ENCODE results near the gene NFATC2. TPM values are rescaled to one million over a fixed set of nuclear protein-coding genes. Genes with fewer than 3 reads are reported as not detected.
"Not testable (repeated sequence)": the region's sequence is repeated elsewhere in the genome, so short reads cannot be mapped to it uniquely, and the experiment has no call there.

The NFATC2 gene
- total RNA-seq, 1 experiment from 2014 or later = 32.3 TPM

- H2AFZ ChIP-seq (ENCODE audit: low read length) = no peak overlapping the region
- H3K79me2 ChIP-seq (ENCODE audit: low read length) = no peaks in the 10 kb centered on the region
- H3K4me1 ChIP-seq (ENCODE audit: low read length) = no peaks in the 10 kb centered on the region
- H3K4me3 ChIP-seq (ENCODE audit: low read length) = no peak overlapping the region
- no peaks in the 10 kb centered on the region for H3K9me2 ChIP-seq (replicated peaks; ENCODE audit: insufficient read depth, low read length)
- DNase-seq = no peak
- no peak overlapping the region for H3K9ac ChIP-seq (ENCODE audit: low read length)
- no peaks in the 10 kb centered on the region for H3K27me3 ChIP-seq (ENCODE audit: low read length)
- H3K9me3 ChIP-seq (ENCODE audit: low read length) = no peaks in the 10 kb centered on the region
- no peak overlapping the region for H3K27ac ChIP-seq (ENCODE audit: low read length)
- no peaks in the 10 kb centered on the region for H4K20me1 ChIP-seq (ENCODE audit: insufficient read depth, low read depth, low read length)
- H3K4me2 ChIP-seq (ENCODE audit: low read depth, low read length, poor library complexity, severe bottlenecking) = no peak overlapping the region
- H3K36me3 ChIP-seq (ENCODE audit: insufficient read depth, low read length) = no peaks in the 10 kb centered on the region
These were observed 31.2 kb upstream of the NFATC2 start for GRCh38 chr20:51573576-51574243.

- Histone ChIP-seq H3K4me3 (ENCODE audit: low read length) (no peak overlapping the region), H3K4me2 (ENCODE audit: low read depth, low read length, poor library complexity, severe bottlenecking) (no peak overlapping the region), H3K36me3 (ENCODE audit: insufficient read depth, low read length) (no peaks in the 10 kb centered on the region), H3K9me2 (replicated peaks; ENCODE audit: insufficient read depth, low read length) (no peaks in the 10 kb centered on the region), H2AFZ (ENCODE audit: low read length) (no peak overlapping the region), H3K27ac (ENCODE audit: low read length) (no peak overlapping the region), H3K4me1 (ENCODE audit: low read length) (no peaks in the 10 kb centered on the region), H4K20me1 (ENCODE audit: insufficient read depth, low read depth, low read length) (no peaks in the 10 kb centered on the region), H3K9ac (ENCODE audit: low read length) (no peak overlapping the region), H3K27me3 (ENCODE audit: low read length) (no peaks in the 10 kb centered on the region), H3K9me3 (ENCODE audit: low read length) (no peaks in the 10 kb centered on the region), H3K79me2 (ENCODE audit: low read length) (no peaks in the 10 kb centered on the region)
- no peak for DNase-seq
These were observed 28.9 kb upstream of the NFATC2 start for GRCh38 chr20:51571460-51571794.

- Histone ChIP-seq H3K79me2 (ENCODE audit: low read length) (no peaks in the 10 kb centered on the region), H3K9ac (ENCODE audit: low read length) (no peak overlapping the region)
- no peak for DNase-seq
These were observed 28.4 kb upstream of the NFATC2 start for GRCh38 chr20:51570739-51571459.

GRCh38 chr20:51569815-51570738, 27.6 kb upstream of the NFATC2 start:
- H4K20me1 ChIP-seq (ENCODE audit: insufficient read depth, low read depth, low read length) = no peaks in the 10 kb centered on the region
- H2AFZ ChIP-seq (ENCODE audit: low read length) = no peak overlapping the region
- DNase-seq = no peak

More at GRCh38 chr20:51570739-51571459, 28.4 kb upstream of the NFATC2 start:
- Histone ChIP-seq H3K9me2 (replicated peaks; ENCODE audit: insufficient read depth, low read length) (no peaks in the 10 kb centered on the region), H2AFZ (ENCODE audit: low read length) (no peak overlapping the region), H3K9me3 (ENCODE audit: low read length) (no peaks in the 10 kb centered on the region), H3K4me2 (ENCODE audit: low read depth, low read length, poor library complexity, severe bottlenecking) (no peak overlapping the region), H3K4me1 (ENCODE audit: low read length) (peaks cover 3% of the 10 kb centered on the region), H3K36me3 (ENCODE audit: insufficient read depth, low read length) (no peaks in the 10 kb centered on the region), H3K27ac (ENCODE audit: low read length) (no peak overlapping the region), H3K27me3 (ENCODE audit: low read length) (no peaks in the 10 kb centered on the region), H3K4me3 (ENCODE audit: low read length) (no peak overlapping the region), H4K20me1 (ENCODE audit: insufficient read depth, low read depth, low read length) (no peaks in the 10 kb centered on the region)

GRCh38 chr20:51568533-51568932, 26.0 kb upstream of the NFATC2 start:
- H3K79me2 ChIP-seq (ENCODE audit: low read length); H3K9ac ChIP-seq (ENCODE audit: low read length); H3K27me3 ChIP-seq (ENCODE audit: low read length); H2AFZ ChIP-seq (ENCODE audit: low read length); H3K9me2 ChIP-seq (replicated peaks; ENCODE audit: insufficient read depth, low read length); H3K9me3 ChIP-seq (ENCODE audit: low read length); H4K20me1 ChIP-seq (ENCODE audit: insufficient read depth, low read depth, low read length); H3K4me3 ChIP-seq (ENCODE audit: low read length); DNase-seq; H3K4me2 ChIP-seq (ENCODE audit: low read depth, low read length, poor library complexity, severe bottlenecking); H3K4me1 ChIP-seq (ENCODE audit: low read length); H3K36me3 ChIP-seq (ENCODE audit: insufficient read depth, low read length); H3K27ac ChIP-seq (ENCODE audit: low read length): not testable (repeated sequence)

More at GRCh38 chr20:51569815-51570738, 27.6 kb upstream of the NFATC2 start:
- peaks cover 10% of the 10 kb centered on the region for H3K4me1 ChIP-seq (ENCODE audit: low read length)
- H3K4me2 ChIP-seq (ENCODE audit: low read depth, low read length, poor library complexity, severe bottlenecking) = no peak overlapping the region
- H3K9me2 ChIP-seq (replicated peaks; ENCODE audit: insufficient read depth, low read length) = no peaks in the 10 kb centered on the region
- no peaks in the 10 kb centered on the region for H3K27me3 ChIP-seq (ENCODE audit: low read length)
- no peaks in the 10 kb centered on the region for H3K79me2 ChIP-seq (ENCODE audit: low read length)
- H3K4me3 ChIP-seq (ENCODE audit: low read length) = no peak overlapping the region
- H3K27ac ChIP-seq (ENCODE audit: low read length) = no peak overlapping the region
- no peaks in the 10 kb centered on the region for H3K9me3 ChIP-seq (ENCODE audit: low read length)
- H3K9ac ChIP-seq (ENCODE audit: low read length) = no peak overlapping the region
- no peaks in the 10 kb centered on the region for H3K36me3 ChIP-seq (ENCODE audit: insufficient read depth, low read length)

- no peak overlapping the region for H3K9ac ChIP-seq (ENCODE audit: low read length)
- no peaks in the 10 kb centered on the region for H3K9me2 ChIP-seq (replicated peaks; ENCODE audit: insufficient read depth, low read length)
- no peak overlapping the region for H3K4me3 ChIP-seq (ENCODE audit: low read length)
- H4K20me1 ChIP-seq (ENCODE audit: insufficient read depth, low read depth, low read length) = no peaks in the 10 kb centered on the region
- H3K27me3 ChIP-seq (ENCODE audit: low read length) = no peaks in the 10 kb centered on the region
- no peaks in the 10 kb centered on the region for H3K9me3 ChIP-seq (ENCODE audit: low read length)
- no peak overlapping the region for H2AFZ ChIP-seq (ENCODE audit: low read length)
- no peak for DNase-seq
- no peaks in the 10 kb centered on the region for H3K79me2 ChIP-seq (ENCODE audit: low read length)
- H3K27ac ChIP-seq (ENCODE audit: low read length) = no peak overlapping the region
- H3K4me1 ChIP-seq (ENCODE audit: low read length) = peaks cover 10% of the 10 kb centered on the region
- H3K4me2 ChIP-seq (ENCODE audit: low read depth, low read length, poor library complexity, severe bottlenecking) = no peak overlapping the region
- no peaks in the 10 kb centered on the region for H3K36me3 ChIP-seq (ENCODE audit: insufficient read depth, low read length)
These were observed 25.1 kb upstream of the NFATC2 start for GRCh38 chr20:51567622-51568021.

- H3K79me2 ChIP-seq (ENCODE audit: low read length) = no peaks in the 10 kb centered on the region
- no peak overlapping the region for H2AFZ ChIP-seq (ENCODE audit: low read length)
- H3K27ac ChIP-seq (ENCODE audit: low read length) = no peak overlapping the region
- no peaks in the 10 kb centered on the region for H3K9me2 ChIP-seq (replicated peaks; ENCODE audit: insufficient read depth, low read length)
- H3K9ac ChIP-seq (ENCODE audit: low read length) = no peak overlapping the region
- H3K4me3 ChIP-seq (ENCODE audit: low read length) = no peak overlapping the region
- H3K9me3 ChIP-seq (ENCODE audit: low read length) = no peaks in the 10 kb centered on the region
- no peak overlapping the region for H3K4me2 ChIP-seq (ENCODE audit: low read depth, low read length, poor library complexity, severe bottlenecking)
- no peaks in the 10 kb centered on the region for H3K36me3 ChIP-seq (ENCODE audit: insufficient read depth, low read length)
- H4K20me1 ChIP-seq (ENCODE audit: insufficient read depth, low read depth, low read length) = no peaks in the 10 kb centered on the region
- no peaks in the 10 kb centered on the region for H3K27me3 ChIP-seq (ENCODE audit: low read length)
- H3K4me1 ChIP-seq (ENCODE audit: low read length) = peaks cover 10% of the 10 kb centered on the region
- no peak for DNase-seq
These were observed 24.1 kb upstream of the NFATC2 start for GRCh38 chr20:51566594-51566993.
